HepG2 (cell line): ENCODE measurements around the gene PFKFB2. TPM values are rescaled to one million over a fixed set of nuclear protein-coding genes. Genes with fewer than 3 reads are reported as not detected.

Experiments
- EP300 ChIP-seq, 3 experiments: sonication (generic) in 1 of 3; formaldehyde crosslinking in 1 of 3; IDR thresholded peaks; 2 replicates each; pipeline versions ENCODE4 v1.5.1 to v1.6.1; 2011 to 2020; ENCODE audit warnings: low read depth in 2 of 3, low read length in 2 of 3, borderline replicate concordance in 1 of 3, improper control_type of control experiment in 1 of 3, mild to moderate bottlenecking in 1 of 3, missing genetic modification reagents in 1 of 3, moderate library complexity in 1 of 3
- GZF1 ChIP-seq: sonication (generic); formaldehyde crosslinking; IDR thresholded peaks from 2 replicates; pipeline ENCODE4 v1.5.1; 2020; ENCODE audit warnings: mild to moderate bottlenecking, missing genetic modification reagents
- HNF4A ChIP-seq: sonication (generic); formaldehyde crosslinking; IDR thresholded peaks from 2 replicates; pipeline ENCODE4 v1.4.0; 2020; ENCODE audit warnings: missing genetic modification reagents
- ISL2 ChIP-seq: sonication (generic); formaldehyde crosslinking; IDR thresholded peaks from 2 replicates; pipeline ENCODE4 v1.5.0; 2020; ENCODE audit warnings: missing genetic modification reagents
- KAT8 ChIP-seq: IDR thresholded peaks from 2 replicates; pipeline ENCODE4 v1.6.1; 2016; ENCODE audit warnings: missing genetic modification reagents, missing compliant biosample characterization
- NR2C2 ChIP-seq: sonication (generic); formaldehyde crosslinking; IDR thresholded peaks from 2 replicates; pipeline ENCODE4 v1.4.0; 2020; ENCODE audit warnings: missing genetic modification reagents, mild to moderate bottlenecking, moderate library complexity, borderline replicate concordance
- NR2F6 ChIP-seq, 2 experiments: IDR thresholded peaks; 2 replicates each; pipeline ENCODE4 v1.6.1; 2016; ENCODE audit warnings: antibody characterized with exemption in 1 of 2, mild to moderate bottlenecking in 1 of 2
- PPARG ChIP-seq: conservative IDR thresholded peaks from 2 replicates; pipeline ENCODE4 v1.6.1; 2016; ENCODE audit warnings: missing biosample characterization, missing genetic modification reagents
- TARDBP ChIP-seq: sonication (generic); formaldehyde crosslinking; IDR thresholded peaks from 2 replicates; pipeline ENCODE4 v1.8.0; 2022; ENCODE audit warnings: mild to moderate bottlenecking, missing genetic modification reagents
- TBX2 ChIP-seq: sonication (generic); formaldehyde crosslinking; IDR thresholded peaks from 2 replicates; pipeline ENCODE4 v1.5.0; 2020; ENCODE audit warnings: missing genetic modification reagents, mild to moderate bottlenecking, borderline replicate concordance
- TOPORS ChIP-seq: sonication (generic); formaldehyde crosslinking; IDR thresholded peaks from 2 replicates; pipeline ENCODE4 v1.8.0; 2023; ENCODE audit warnings: mild to moderate bottlenecking, missing genetic modification reagents
- ZNF121 ChIP-seq: sonication (generic); formaldehyde crosslinking; IDR thresholded peaks from 2 replicates; pipeline ENCODE4 v1.5.0; 2020; ENCODE audit warnings: mild to moderate bottlenecking, missing genetic modification reagents
- ZNF331 ChIP-seq: sonication (generic); formaldehyde crosslinking; IDR thresholded peaks from 2 replicates; pipeline ENCODE4 v1.4.0; 2020; ENCODE audit warnings: missing genetic modification reagents
- ZNF335 ChIP-seq: sonication (generic); formaldehyde crosslinking; IDR thresholded peaks from 2 replicates; pipeline ENCODE4 v1.4.0; 2020; ENCODE audit warnings: missing genetic modification reagents
- ZNF484 ChIP-seq: sonication (generic); formaldehyde crosslinking; IDR thresholded peaks from 2 replicates; pipeline ENCODE4 v1.5.1; 2020; ENCODE audit warnings: mild to moderate bottlenecking, low read depth, missing genetic modification reagents, borderline replicate concordance
- ZNF83 ChIP-seq: sonication (generic); formaldehyde crosslinking; IDR thresholded peaks from 2 replicates; pipeline ENCODE4 v1.4.0; 2020; ENCODE audit warnings: missing genetic modification reagents, mild to moderate bottlenecking, borderline replicate concordance
- ZNF878 ChIP-seq: sonication (generic); formaldehyde crosslinking; IDR thresholded peaks from 2 replicates; pipeline ENCODE4 v1.8.1; 2023; ENCODE audit warnings: mild to moderate bottlenecking, missing genetic modification reagents, moderate library complexity
- polyA plus RNA-seq, 8 experiments: library from polyadenylated mRNA; depleted of rRNA in 3 of 8; stranded (reverse) in 7 of 8; unstranded in 1 of 8; fragments of >200 nt; fragmentation: Illumina TruSeq in 4 of 8; extraction: Trizol in 4 of 8; gene quantifications; 2 replicates each; pipeline versions ENCODE4 v1.2.1 to v1.2.3, GENCODE V29; 2011 to 2016; ENCODE audit warnings: low read depth in 4 of 8, missing spikeins in 1 of 8, mixed read lengths in 1 of 8; ENCODE audit not compliant: insufficient read depth in 1 of 8
- total RNA-seq, 5 experiments: library from RNA; depleted of rRNA; stranded (reverse); fragments of >200 nt; fragmentation: Illumina TruSeq; extraction: Trizol; gene quantifications; 2 replicates each; pipeline ENCODE4 v1.2.3, GENCODE V29; 2016; ENCODE audit warnings: low read depth in 1 of 5
- TF ChIP-seq, protein P1 (sequence below): sonication (generic); formaldehyde crosslinking; IDR thresholded peaks from 2 replicates; pipeline ENCODE4 v1.4.0; 2020; ENCODE audit warnings: missing genetic modification reagents, borderline replicate concordance
- TF ChIP-seq, protein P2 (sequence below), 2 experiments: sonication (generic) in 1 of 2; formaldehyde crosslinking in 1 of 2; IDR thresholded peaks; 2 replicates each; pipeline versions ENCODE4 v1.4.0 to v1.6.1; 2016 to 2020; ENCODE audit warnings: borderline replicate concordance in 1 of 2, low read depth in 1 of 2, mild to moderate bottlenecking in 1 of 2, missing genetic modification reagents in 1 of 2

PFKFB2 gene
- total and polyA plus RNA-seq, 2 of the 13 experiments (the other 11 are each of a cell fraction or from before 2014, with no cell fraction given): 4.6 to 10.6 TPM

DNA sequence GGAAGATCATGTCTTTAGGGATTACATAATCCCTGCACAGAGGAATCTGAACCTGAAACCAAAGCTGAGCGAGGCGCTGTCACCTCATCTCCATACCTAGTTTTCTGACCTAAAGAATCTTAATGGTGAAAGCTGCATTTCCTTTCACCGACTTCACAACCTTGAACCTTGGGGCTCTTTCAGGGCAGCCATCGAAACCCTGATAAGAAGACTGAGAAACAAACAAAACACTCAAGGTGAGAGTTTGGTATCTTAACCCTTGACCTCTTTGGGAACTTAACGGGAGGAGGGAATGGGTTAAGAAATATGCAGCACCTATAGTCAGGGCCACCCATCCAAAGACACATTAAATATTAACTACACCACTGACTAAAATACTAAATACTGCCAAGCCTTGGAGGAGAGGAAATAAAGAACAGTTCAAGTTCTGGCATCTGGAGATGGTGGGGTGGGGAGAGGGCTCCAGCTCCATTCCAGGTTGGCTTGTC lies 22.5 kb upstream of the PFKFB2 start (continued):
- TF ChIP-seq, protein P1, sequence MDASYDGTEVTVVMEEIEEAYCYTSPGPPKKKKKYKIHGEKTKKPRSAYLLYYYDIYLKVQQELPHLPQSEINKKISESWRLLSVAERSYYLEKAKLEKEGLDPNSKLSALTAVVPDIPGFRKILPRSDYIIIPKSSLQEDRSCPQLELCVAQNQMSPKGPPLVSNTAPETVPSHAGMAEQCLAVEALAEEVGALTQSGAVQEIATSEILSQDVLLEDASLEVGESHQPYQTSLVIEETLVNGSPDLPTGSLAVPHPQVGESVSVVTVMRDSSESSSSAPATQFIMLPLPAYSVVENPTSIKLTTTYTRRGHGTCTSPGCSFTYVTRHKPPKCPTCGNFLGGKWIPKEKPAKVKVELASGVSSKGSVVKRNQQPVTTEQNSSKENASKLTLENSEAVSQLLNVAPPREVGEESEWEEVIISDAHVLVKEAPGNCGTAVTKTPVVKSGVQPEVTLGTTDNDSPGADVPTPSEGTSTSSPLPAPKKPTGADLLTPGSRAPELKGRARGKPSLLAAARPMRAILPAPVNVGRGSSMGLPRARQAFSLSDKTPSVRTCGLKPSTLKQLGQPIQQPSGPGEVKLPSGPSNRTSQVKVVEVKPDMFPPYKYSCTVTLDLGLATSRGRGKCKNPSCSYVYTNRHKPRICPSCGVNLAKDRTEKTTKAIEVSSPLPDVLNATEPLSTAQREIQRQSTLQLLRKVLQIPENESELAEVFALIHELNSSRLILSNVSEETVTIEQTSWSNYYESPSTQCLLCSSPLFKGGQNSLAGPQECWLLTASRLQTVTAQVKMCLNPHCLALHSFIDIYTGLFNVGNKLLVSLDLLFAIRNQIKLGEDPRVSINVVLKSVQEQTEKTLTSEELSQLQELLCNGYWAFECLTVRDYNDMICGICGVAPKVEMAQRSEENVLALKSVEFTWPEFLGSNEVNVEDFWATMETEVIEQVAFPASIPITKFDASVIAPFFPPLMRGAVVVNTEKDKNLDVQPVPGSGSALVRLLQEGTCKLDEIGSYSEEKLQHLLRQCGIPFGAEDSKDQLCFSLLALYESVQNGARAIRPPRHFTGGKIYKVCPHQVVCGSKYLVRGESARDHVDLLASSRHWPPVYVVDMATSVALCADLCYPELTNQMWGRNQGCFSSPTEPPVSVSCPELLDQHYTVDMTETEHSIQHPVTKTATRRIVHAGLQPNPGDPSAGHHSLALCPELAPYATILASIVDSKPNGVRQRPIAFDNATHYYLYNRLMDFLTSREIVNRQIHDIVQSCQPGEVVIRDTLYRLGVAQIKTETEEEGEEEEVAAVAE (CRISPR knock-in tag): 0 out of 2 replicates have a peak, but pooled peaks have one; percentile 17
- TF ChIP-seq PPARG: peak; percentile 48; the same call in 1 of the 2 replicates
- TF ChIP-seq KAT8 (CRISPR knock-in tag): 0 out of 2 replicates have a peak, but pooled peaks have one; percentile 37
- TF ChIP-seq, protein P2, sequence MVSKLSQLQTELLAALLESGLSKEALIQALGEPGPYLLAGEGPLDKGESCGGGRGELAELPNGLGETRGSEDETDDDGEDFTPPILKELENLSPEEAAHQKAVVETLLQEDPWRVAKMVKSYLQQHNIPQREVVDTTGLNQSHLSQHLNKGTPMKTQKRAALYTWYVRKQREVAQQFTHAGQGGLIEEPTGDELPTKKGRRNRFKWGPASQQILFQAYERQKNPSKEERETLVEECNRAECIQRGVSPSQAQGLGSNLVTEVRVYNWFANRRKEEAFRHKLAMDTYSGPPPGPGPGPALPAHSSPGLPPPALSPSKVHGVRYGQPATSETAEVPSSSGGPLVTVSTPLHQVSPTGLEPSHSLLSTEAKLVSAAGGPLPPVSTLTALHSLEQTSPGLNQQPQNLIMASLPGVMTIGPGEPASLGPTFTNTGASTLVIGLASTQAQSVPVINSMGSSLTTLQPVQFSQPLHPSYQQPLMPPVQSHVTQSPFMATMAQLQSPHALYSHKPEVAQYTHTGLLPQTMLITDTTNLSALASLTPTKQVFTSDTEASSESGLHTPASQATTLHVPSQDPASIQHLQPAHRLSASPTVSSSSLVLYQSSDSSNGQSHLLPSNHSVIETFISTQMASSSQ (IDR thresholded peaks at IDR 0.05; ENCODE audit: low read depth): peak; percentile 11; the same call in 1 of the 2 replicates
- TF ChIP-seq, protein P2 (CRISPR knock-in tag; IDR thresholded peaks at IDR 0.05; ENCODE audit: borderline replicate concordance): peak; percentile 43; the same call in 1 of the 2 replicates
- no peak for TF ChIP-seq ZNF121 (CRISPR knock-in tag)
- no peak for TF ChIP-seq ZNF484 (CRISPR knock-in tag)
- no peak for TF ChIP-seq ZNF335 (CRISPR knock-in tag)
- TF ChIP-seq NR2C2: peak; percentile 41; the same call in 1 of the 2 replicates
- no peak for TF ChIP-seq GZF1 (CRISPR knock-in tag)
- TF ChIP-seq ZNF331 (CRISPR knock-in tag): 0 out of 2 replicates have a peak, but pooled peaks have one; percentile 11
- no peak for TF ChIP-seq ZNF878 (CRISPR knock-in tag)
- TF ChIP-seq EP300 (IDR thresholded peaks at IDR 0.05; ENCODE audit: low read depth in 2 of 2, low read length in 2 of 2): peak in 1 of 2 experiments; percentile 65; a peak in 1 of 4 replicates
- TF ChIP-seq EP300 (CRISPR knock-in tag; IDR thresholded peaks at IDR 0.05; ENCODE audit: borderline replicate concordance): no peak
- 0 out of 2 replicates have a peak, but pooled peaks have one; percentile 28 for TF ChIP-seq TARDBP (CRISPR knock-in tag)
- peak; percentile 79 for TF ChIP-seq NR2F6 (IDR thresholded peaks at IDR 0.05)
- TF ChIP-seq NR2F6 (CRISPR knock-in tag; IDR thresholded peaks at IDR 0.05): peak; percentile 38; the same call in 1 of the 2 replicates
- peak; percentile 62; the same call in 1 of the 2 replicates for TF ChIP-seq ISL2
- peak; percentile 48; the same call in 1 of the 2 replicates for TF ChIP-seq HNF4A (CRISPR knock-in tag)
- TF ChIP-seq TBX2 (CRISPR knock-in tag): 0 out of 2 replicates have a peak, but pooled peaks have one; percentile 24
- no peak for TF ChIP-seq TOPORS (CRISPR knock-in tag)
- no peak for TF ChIP-seq ZNF83
